Mesodermal cell (in vitro differentiated cells): ENCODE measurements around the gene SLIT3.
A peak's percentile ranks its signal among the peaks of the same experiment; 100 is the strongest.

Experiments used
- H3K27ac ChIP-seq: 2 replicates; pipeline ENCODE4 v1.7.0; 2013; ENCODE audit warnings: mild to moderate bottlenecking, low read depth, low read length, moderate library complexity; ENCODE audit not compliant: severe bottlenecking
- H3K36me3 ChIP-seq: 2 replicates; pipeline ENCODE4 v1.7.1; 2013; ENCODE audit warnings: mild to moderate bottlenecking, low read length, moderate library complexity; ENCODE audit not compliant: control insufficient read depth, insufficient read depth
- H3K4me1 ChIP-seq: one replicate; pipeline ENCODE4 v1.7.1; 2013; ENCODE audit warnings: mild to moderate bottlenecking, low read length; ENCODE audit not compliant: insufficient read depth, control insufficient read depth, poor library complexity, severe bottlenecking
- H3K4me3 ChIP-seq: 2 replicates; pipeline ENCODE4 v1.7.0; 2013; ENCODE audit warnings: low read length, control low read depth, mild to moderate bottlenecking; ENCODE audit not compliant: insufficient read depth, poor library complexity, severe bottlenecking; ENCODE audit errors: extremely low read depth
- H3K9me3 ChIP-seq: 2 replicates; pipeline ENCODE4 v1.7.1; 2013; ENCODE audit warnings: mild to moderate bottlenecking, low read length, moderate library complexity; ENCODE audit not compliant: control insufficient read depth
- WGBS, 2 experiments: methylation state at CpG; one replicate each; pipeline ENCODE4 v1.1.5; 2013; ENCODE audit warnings: missing lambda C conversion rate in 2 of 2; ENCODE audit not compliant: insufficient coverage in 2 of 2; 5-methylcytosine and 5-hydroxymethylcytosine counted together

SLIT3 gene

DNA sequence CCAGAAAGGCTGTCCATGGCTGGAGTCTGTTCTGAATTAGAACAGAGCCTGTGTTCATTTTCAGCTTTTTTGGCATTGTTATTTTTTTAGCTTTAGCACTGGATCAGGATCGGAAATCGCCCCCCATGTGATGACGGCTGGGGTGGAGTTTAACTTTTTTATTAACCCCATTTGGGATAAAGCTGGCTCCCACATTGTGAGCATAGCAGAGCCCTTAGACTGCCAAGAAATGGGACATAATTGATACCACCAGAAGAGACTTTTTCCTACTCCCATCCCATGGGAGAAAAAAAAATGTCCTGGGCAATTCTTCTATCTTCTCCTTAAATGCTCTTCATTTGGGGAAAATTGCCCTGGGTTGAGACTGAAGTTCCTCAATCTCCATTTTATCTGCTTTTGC, 52.4 kb downstream of the SLIT3 start:
- H3K27ac ChIP-seq, result no peak overlapping the region
- peaks cover 26% of the 10 kb centered on the region for H3K36me3 ChIP-seq
- no CpG with 5 or more reads among the region's 3 CpGs for WGBS, 2 experiments
- no peaks in the 10 kb centered on the region for H3K9me3 ChIP-seq
- H3K4me3 ChIP-seq, result no peak overlapping the region
- H3K4me1 ChIP-seq, result peaks cover 23% of the 10 kb centered on the region

DNA sequence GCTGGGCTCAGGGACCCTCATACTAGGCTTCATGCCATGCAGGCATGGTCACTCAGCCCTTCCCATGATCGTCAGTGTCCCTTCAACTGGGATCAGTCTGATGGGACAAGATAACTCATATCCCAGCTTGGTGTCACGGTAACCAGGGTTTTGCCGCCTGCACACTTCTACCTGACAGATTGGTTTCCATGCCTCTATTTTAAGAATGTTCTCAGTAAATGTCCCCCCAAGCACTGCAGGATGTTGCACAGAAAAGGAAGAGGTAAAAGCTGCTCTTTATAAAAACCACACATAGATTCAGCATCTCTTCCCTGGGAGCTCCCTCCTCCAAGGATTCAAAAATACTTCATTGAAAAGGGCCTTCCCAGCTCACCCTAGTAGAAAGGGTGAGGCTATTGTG, 56.1 kb downstream of the SLIT3 start:
- Histone ChIP-seq H3K9me3 (no peaks in the 10 kb centered on the region), H3K4me3 (no peak overlapping the region), H3K4me1 (peaks cover 11% of the 10 kb centered on the region), H3K27ac (no peak overlapping the region), H3K36me3 (peaks cover 28% of the 10 kb centered on the region)
- 90 to 91% methylated on average over 2 to 3 of the region's 3 CpGs for WGBS, 2 experiments

DNA sequence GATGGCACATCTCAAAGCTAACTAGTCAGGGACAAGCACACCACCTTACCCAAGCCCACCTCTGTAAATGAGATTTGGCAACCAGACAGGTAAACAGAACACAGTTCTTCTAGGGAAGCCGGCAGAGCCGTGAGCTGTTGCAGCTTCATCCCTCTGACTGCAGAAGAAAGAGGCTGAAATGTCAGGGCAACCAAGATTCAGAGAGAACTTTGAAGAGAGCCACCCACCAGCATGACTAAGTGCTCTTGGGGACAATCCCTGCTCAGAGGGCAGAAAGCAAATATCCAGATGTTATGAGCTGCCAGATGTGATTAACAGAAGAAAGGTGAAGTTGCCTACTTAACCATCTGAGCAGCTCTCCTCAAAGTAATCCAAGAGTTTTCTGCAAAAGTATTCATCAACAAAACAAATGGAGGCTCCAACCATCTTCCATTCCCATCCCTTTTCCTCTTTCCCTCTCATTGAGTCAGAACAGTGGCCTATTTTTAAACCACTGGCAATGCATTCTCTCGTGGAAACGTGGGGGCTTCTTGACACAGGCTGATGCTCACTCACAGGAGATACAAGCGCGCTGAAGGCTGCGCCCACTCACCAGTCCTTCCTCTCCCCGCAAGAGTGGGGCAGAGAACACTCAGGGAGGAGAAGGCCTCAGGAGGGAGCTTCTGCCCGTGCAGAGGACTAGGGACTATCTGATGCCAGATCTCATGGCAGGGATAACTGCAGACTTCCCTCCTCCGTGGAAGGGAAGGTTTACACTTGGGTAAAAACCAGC, 57.1 kb downstream of the SLIT3 start:
- H3K9me3 ChIP-seq, result no peaks in the 10 kb centered on the region
- H3K27ac ChIP-seq, result no peak overlapping the region
- H3K4me1 ChIP-seq, result peaks cover 1% of the 10 kb centered on the region
- 88 to 96% methylated on average over 5 to 8 of the region's 10 CpGs for WGBS, 2 experiments
- peaks cover 28% of the 10 kb centered on the region for H3K36me3 ChIP-seq
- H3K4me3 ChIP-seq, result no peak overlapping the region

DNA sequence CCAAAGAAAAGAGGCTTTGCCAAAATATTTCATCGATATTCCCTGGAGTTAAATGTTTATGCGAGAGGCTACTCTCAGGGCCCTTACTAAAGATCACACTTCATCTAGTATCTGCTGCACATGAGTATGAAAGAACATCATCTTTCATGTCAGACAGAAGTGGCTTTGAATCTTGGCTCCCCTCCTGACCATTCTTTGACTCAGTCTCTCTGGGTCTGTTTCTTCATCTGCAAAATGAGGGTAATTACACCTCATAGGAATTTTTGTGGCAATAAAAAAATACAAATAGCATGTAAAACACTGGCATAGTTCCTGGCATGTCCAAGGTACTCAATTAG, 58.1 kb downstream of the SLIT3 start:
- no peak overlapping the region for H3K4me3 ChIP-seq
- WGBS, 2 experiments, result 95 to 100% methylated on average over 1 to 2 of the region's 2 CpGs
- no peaks in the 10 kb centered on the region for H3K9me3 ChIP-seq
- no peak overlapping the region for H3K27ac ChIP-seq
- H3K36me3 ChIP-seq, result peaks cover 23% of the 10 kb centered on the region
- H3K4me1 ChIP-seq, result no peaks in the 10 kb centered on the region

DNA sequence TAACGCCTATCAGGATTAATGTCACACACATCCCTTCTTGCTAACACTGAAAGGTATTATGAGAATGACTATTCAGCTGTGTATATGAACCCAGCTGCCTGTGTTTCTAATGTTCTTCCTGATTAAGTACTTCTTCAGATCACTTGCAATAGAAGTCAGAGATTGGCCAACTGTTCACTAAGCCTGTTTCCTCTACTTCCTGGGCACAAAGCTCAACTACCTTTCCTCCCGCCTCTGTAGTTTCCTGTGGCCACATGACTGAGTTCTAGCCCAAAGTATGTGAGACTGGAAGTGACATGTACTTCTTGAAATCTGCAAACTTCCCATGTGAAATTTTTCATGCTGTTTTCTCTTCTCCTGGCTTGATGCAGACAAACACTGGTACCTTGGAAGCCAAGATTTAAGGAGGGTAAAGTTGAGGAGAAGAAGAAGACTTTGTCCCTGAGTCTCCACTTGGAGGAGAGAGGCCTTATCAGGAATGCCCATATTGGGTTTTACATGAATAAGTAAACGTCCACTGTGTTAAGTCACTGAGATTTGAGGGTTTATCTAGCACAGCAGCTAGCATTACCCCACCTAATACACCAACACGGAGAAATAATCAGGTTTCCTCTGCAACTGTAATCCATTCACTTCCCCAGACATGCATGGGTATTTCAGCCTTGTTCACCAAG, 58.6 kb downstream of the SLIT3 start:
- peaks cover 18% of the 10 kb centered on the region for H3K36me3 ChIP-seq
- no peaks in the 10 kb centered on the region for H3K9me3 ChIP-seq
- no peaks in the 10 kb centered on the region for H3K4me1 ChIP-seq
- 100% methylated on average over 2 of the region's 4 CpGs for WGBS, 2 experiments
- H3K27ac ChIP-seq, result no peak overlapping the region
- no peak overlapping the region for H3K4me3 ChIP-seq

DNA sequence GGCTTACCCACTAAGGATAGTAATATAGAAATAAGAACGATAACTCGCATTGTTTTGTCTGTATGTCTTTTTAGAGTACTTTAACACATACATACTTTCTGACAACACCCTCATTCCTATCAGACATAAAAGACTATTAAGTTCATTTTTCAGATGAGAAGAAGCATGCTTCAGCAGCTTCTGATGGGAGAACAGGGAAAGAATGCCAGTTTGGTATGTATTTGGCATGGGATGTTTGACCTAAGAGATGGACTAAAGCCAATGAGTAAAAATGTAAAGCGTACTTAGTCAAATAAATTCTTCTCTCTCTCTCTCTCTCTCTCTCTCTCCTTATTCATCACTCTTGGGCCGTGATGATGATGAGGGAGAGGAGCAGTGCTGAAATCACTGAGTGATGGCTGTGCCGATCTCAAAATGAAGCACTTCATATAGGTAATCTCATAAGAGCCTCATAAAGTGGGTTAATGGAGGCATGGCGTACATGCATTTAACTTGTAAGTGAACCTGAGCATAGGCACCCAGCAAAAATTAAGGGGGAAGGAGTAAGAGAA, 71.5 kb downstream of the SLIT3 start:
- H3K9me3 ChIP-seq, result no peaks in the 10 kb centered on the region
- WGBS, 2 experiments, result 97 to 100% methylated on average over 1 to 2 of the region's 6 CpGs
- no peaks in the 10 kb centered on the region for H3K36me3 ChIP-seq
- no peak overlapping the region for H3K4me3 ChIP-seq
- H3K27ac ChIP-seq, result no peak overlapping the region
- no peaks in the 10 kb centered on the region for H3K4me1 ChIP-seq

DNA sequence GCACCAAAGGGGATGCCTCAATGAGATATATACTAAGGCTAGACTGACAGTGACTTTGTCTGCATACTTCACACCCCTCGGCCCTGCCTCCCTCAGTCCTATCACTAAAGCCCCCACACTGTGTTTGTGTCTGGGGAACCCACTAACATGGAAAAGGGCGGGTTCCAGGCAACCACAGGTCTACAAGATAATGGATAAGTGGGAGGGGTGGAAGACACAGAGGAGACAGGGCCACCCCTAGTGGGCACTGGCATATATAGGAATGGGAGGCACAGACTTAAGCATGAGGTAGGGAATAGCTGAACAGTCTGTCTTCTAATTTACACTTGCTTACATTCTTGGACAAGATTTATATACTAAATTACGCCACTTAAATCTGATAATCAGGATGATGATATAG, 74.0 kb downstream of the SLIT3 start:
- H3K9me3 ChIP-seq, result no peaks in the 10 kb centered on the region
- H3K27ac ChIP-seq, result no peak overlapping the region
- H3K4me1 ChIP-seq, result peaks cover 4% of the 10 kb centered on the region
- WGBS, 2 experiments, result 50 to 60% methylated on average over 1 of the region's 3 CpGs
- H3K4me3 ChIP-seq, result no peak overlapping the region
- H3K36me3 ChIP-seq, result no peaks in the 10 kb centered on the region

DNA sequence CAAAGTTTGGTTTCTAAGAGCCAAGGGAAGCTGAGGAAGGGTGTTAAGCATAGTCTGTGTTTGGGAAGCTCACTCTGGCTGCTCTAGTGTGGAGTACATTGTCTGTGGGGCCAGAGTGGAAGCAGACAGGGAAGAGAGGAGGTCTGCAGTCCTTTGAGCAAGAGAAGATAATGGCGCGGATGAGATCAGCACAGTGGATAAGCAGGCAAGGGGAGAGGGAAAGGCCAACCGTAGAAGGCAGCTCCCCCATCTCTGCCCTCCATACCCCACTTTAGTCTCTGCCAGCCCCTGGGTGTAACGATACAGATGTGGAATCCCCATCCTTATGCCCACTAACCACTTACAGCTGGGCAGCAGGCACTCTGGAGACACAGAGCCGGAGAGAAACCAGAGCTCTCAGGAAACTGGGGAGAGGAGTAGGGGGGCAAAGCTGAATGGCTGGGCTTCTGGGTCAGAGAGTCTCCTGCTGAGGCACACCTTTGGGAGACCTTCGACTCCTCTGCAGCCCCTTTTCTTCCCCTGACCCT, 75.0 kb downstream of the SLIT3 start:
- Histone ChIP-seq H3K9me3 (no peaks in the 10 kb centered on the region), H3K36me3 (no peaks in the 10 kb centered on the region), H3K4me1 (peaks cover 4% of the 10 kb centered on the region), H3K4me3 (no peak overlapping the region), H3K27ac (no peak overlapping the region)
- WGBS, 2 experiments, result 80 to 84% methylated on average over 2 to 3 of the region's 6 CpGs

DNA sequence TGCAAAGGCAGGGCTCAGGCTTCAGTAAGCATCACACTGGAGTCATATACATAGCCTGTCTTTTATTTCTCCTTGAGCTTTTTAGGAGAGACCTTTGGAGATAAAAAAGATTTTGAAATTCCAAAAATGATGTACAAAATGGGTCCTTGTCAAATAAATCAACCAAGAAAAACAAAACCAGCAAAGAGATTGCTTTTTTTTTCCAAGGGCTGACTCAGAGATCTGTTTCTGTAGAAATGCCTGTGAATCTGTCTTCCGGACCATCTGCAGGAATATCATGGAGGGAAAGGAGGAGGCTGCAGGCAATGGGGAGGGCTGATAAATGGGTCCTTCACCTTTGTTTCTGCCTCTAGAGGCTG, 77.4 kb downstream of the SLIT3 start:
- Histone ChIP-seq H3K27ac (peak overlapping the region; percentile 39), H3K4me3 (no peak overlapping the region), H3K9me3 (no peaks in the 10 kb centered on the region), H3K4me1 (peaks cover 8% of the 10 kb centered on the region), H3K36me3 (no peaks in the 10 kb centered on the region)
- 91% methylated on average over 1 of the region's 1 CpG; no CpG with 5 or more reads in 1 of the 2 experiments for WGBS, 2 experiments

DNA sequence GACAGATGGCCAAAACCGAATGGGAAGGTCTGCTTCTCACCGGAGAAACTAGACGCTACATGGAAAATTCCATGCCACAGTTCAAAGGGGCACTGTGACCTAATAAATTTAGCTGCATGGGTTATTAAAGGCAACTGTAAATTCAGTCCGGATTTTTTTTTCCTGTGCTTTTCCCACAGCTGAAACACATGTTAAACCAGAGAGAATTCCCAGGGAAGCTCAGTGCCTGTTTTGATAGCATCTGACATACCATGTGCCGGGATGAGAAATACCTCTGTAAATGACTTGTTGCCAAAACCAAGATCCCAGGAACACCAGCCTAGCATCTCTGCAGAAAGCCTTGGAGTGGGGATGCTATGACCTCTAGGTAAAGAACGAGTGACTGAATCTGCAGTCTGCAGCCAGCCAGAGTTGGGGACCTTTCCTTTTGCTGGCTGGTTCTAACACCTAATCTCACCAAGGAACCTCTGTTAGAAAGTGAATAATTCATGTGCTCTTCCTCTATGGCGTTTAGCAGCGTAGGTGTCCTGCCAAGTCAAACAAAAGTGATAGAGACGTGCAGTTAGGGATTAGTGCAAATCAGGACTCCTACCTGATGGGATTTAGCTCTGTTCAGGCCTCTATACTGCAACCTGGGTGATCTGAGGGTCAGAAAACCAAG, 77.9 kb downstream of the SLIT3 start:
- H3K4me1 ChIP-seq, result peaks cover 8% of the 10 kb centered on the region
- WGBS, 2 experiments, result 75 to 78% methylated on average over 8 of the region's 9 CpGs
- no peaks in the 10 kb centered on the region for H3K9me3 ChIP-seq
- peak overlapping the region; percentile 39 for H3K27ac ChIP-seq
- no peaks in the 10 kb centered on the region for H3K36me3 ChIP-seq
- H3K4me3 ChIP-seq, result no peak overlapping the region
